HEK293T (cell line): ENCODE measurements around the gene CAPN11.

Source experiments
- CTCF ChIA-PET: fragments of 350-600 bp; formaldehyde crosslinking; extraction: SDS; loops from one replicate; lab custom pipeline; 2021; ENCODE audit warnings: antibody characterized with exemption, inconsistent platforms; lab: Yijun Ruan, JAX
- POLR2A ChIA-PET: fragments of 350-600 bp; formaldehyde crosslinking; extraction: SDS; loops from one replicate; lab custom pipeline; 2020; ENCODE audit warnings: antibody characterized with exemption, inconsistent platforms; lab: Yijun Ruan, JAX
- DNase-seq: peaks from one replicate; pipeline ENCODE4 v3.0.0; 2012; ENCODE audit warnings: mixed read lengths; ENCODE audit errors: extremely low spot score
- ARNT ChIP-seq: fragments of 450-650 bp; IDR thresholded peaks from 2 replicates; pipeline ENCODE4 v1.6.1; 2017; ENCODE audit warnings: mild to moderate bottlenecking
- BHLHE40 ChIP-seq: fragments of 450-650 bp; IDR thresholded peaks from 2 replicates; pipeline ENCODE4 v1.6.1; 2016; ENCODE audit warnings: mild to moderate bottlenecking, moderate library complexity, borderline replicate concordance
- CTBP1 ChIP-seq: fragments of 450-650 bp; IDR thresholded peaks from 2 replicates; pipeline ENCODE4 v1.6.1; 2016; ENCODE audit warnings: borderline replicate concordance
- ELF4 ChIP-seq: fragments of 450-650 bp; IDR thresholded peaks from 2 replicates; pipeline ENCODE4 v1.6.1; 2017; ENCODE audit warnings: antibody characterized with exemption
- FOXA1 ChIP-seq: fragments of 450-650 bp; IDR thresholded peaks from 2 replicates; pipeline ENCODE4 v1.6.1; 2016; ENCODE audit warnings: mild to moderate bottlenecking
- FOXK2 ChIP-seq: fragments of 450-650 bp; IDR thresholded peaks from 2 replicates; pipeline ENCODE4 v1.6.1; 2016; ENCODE audit warnings: mild to moderate bottlenecking
- FOXM1 ChIP-seq: fragments of 450-650 bp; IDR thresholded peaks from 2 replicates; pipeline ENCODE4 v1.6.1; 2017; ENCODE audit warnings: mild to moderate bottlenecking, borderline replicate concordance
- HDGF ChIP-seq: fragments of 450-650 bp; IDR thresholded peaks from 2 replicates; pipeline ENCODE4 v1.6.1; 2017; ENCODE audit warnings: antibody characterized with exemption, borderline replicate concordance
- L3MBTL2 ChIP-seq: fragments of 450-650 bp; conservative IDR thresholded peaks from 2 replicates; pipeline ENCODE4 v1.6.1; 2016; ENCODE audit warnings: mild to moderate bottlenecking
- LEF1 ChIP-seq: fragments of 450-650 bp; IDR thresholded peaks from 2 replicates; pipeline ENCODE4 v1.6.1; 2017; ENCODE audit warnings: mild to moderate bottlenecking, borderline replicate concordance
- NFRKB ChIP-seq: fragments of 450-650 bp; IDR thresholded peaks from 2 replicates; pipeline ENCODE4 v1.6.1; 2016; ENCODE audit warnings: mild to moderate bottlenecking, moderate library complexity
- SP1 ChIP-seq: fragments of 450-650 bp; IDR thresholded peaks from 2 replicates; pipeline ENCODE4 v1.6.1; 2017
- SUZ12 ChIP-seq: fragments of 450-650 bp; IDR thresholded peaks from 2 replicates; pipeline ENCODE4 v1.6.1; 2016; ENCODE audit warnings: mild to moderate bottlenecking
- TARDBP ChIP-seq: fragments of 450-650 bp; IDR thresholded peaks from 2 replicates; pipeline ENCODE4 v1.6.1; 2016
- ZNF384 ChIP-seq: fragments of 450-650 bp; IDR thresholded peaks from 2 replicates; pipeline ENCODE4 v1.6.1; 2016
- TF ChIP-seq, protein P1 (sequence below): fragments of 450-650 bp; IDR thresholded peaks from 2 replicates; pipeline ENCODE4 v1.6.1; 2016

Gene CAPN11

DNA sequence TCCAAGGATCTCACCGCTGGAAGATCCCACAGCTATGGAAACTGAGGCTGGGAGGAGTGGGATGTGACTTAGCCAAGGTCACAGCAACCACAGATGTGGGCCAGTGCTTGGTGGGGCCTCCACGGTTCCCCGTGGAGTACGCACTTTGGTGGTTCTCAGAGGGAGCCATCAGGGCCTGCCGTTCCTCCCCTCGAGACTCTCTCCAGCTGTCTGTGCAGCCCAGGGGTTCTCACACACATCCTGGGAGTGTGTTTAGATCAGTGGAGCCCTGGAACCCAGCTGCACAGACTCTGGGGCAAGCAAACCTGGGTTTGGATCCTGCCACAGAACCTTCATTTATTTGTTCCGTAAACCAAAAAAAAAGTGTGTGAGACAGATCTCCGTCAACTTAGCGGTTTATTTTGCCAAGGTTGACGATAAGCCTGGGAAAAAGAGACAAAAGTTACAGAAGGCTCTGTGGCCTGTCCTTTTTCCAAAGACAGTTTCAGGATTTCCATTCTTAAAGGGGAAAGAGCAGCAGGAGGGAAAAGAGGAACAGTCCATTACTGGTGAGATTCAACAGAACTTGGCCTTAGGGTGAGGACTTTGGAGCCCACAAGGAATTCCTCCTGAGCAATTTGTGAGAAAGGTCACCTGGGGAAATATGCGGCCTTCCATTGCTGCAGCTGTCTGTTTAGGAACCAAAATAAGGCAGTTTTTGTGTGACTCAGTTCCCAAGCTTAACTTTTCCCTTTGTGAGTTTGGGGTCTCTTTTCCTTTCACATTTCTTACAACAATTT, 44.5 kb downstream of the CAPN11 start:
- TF ChIP-seq FOXM1 = no peak
- no peak for TF ChIP-seq BHLHE40
- no peak for TF ChIP-seq ZNF384
- no peak for TF ChIP-seq CTBP1
- no peak for TF ChIP-seq LEF1
- no peak for TF ChIP-seq SP1
- TF ChIP-seq NFRKB = no peak
- no peak for TF ChIP-seq ELF4
- no peak for TF ChIP-seq L3MBTL2
- no peak for TF ChIP-seq FOXA1
- TF ChIP-seq, protein P1, sequence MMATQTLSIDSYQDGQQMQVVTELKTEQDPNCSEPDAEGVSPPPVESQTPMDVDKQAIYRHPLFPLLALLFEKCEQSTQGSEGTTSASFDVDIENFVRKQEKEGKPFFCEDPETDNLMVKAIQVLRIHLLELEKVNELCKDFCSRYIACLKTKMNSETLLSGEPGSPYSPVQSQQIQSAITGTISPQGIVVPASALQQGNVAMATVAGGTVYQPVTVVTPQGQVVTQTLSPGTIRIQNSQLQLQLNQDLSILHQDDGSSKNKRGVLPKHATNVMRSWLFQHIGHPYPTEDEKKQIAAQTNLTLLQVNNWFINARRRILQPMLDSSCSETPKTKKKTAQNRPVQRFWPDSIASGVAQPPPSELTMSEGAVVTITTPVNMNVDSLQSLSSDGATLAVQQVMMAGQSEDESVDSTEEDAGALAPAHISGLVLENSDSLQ = no peak
- TF ChIP-seq TARDBP = no peak
- no peak for TF ChIP-seq HDGF
- no peak for TF ChIP-seq SUZ12
- TF ChIP-seq FOXK2 = no peak
- ChIA-PET CTCF (no interaction called here), POLR2A (interaction anchor here (0.9 kb wide), 1 partner anchor 44 kb away, joined by 3 read pairs; the partner anchor contains the start of gene HSP90AB1)
- DNase-seq = no peak

DNA sequence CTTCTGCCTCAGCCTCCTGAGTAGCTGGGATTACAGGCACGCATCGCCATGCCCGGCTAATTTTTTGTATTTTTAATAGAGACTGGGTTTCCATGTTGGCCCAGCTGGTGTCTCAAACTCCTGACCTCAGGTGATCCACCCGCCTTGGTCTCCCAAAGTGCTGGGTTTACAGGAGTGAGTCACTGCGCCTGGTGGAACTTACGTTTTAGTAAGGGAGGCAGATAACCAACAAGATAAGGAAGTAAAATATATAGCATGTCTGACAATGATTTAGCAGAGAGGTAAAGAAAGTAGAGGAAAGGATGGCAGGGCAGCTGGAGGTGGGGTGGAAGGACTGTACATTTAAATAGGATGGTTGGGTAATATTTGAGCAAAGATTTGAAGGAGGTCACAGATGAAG, 45.3 kb downstream of the CAPN11 start:
- DNase-seq = no peak
- ChIA-PET POLR2A (no interaction called here), CTCF (no interaction called here)
- TF ChIP-seq NFRKB = no peak
- TF ChIP-seq SUZ12 = no peak
- TF ChIP-seq SP1 = no peak
- TF ChIP-seq, protein P1 = no peak
- TF ChIP-seq ARNT = no peak
- TF ChIP-seq BHLHE40 = no peak
- no peak for TF ChIP-seq ELF4
- TF ChIP-seq TARDBP = no peak
- TF ChIP-seq ZNF384 = no peak
- TF ChIP-seq CTBP1 = no peak
- TF ChIP-seq LEF1 = no peak
- TF ChIP-seq L3MBTL2 = no peak
- TF ChIP-seq FOXA1 = no peak
- no peak for TF ChIP-seq HDGF
- no peak for TF ChIP-seq FOXM1
- TF ChIP-seq FOXK2 = no peak

DNA sequence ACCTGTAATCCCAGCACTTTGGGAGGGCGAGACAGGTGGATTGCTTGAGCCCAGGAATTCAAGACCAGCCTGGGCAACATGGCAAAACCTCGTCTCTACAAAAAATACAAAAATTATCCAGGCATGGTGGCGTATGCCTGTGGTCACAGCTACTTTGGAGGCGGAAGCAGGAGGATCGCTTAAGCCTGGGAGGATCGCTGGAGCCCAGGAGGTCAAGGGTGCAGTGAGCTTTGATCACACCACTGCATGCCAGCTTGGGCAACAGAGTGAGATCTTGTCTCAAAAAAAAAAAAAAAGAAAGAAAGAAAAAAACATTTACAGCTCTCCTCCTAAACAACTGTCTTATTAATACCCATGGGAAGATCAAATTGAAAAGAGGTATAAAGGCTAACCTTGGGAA, 49.3 kb downstream of the CAPN11 start:
- DNase-seq = no peak
- ChIA-PET POLR2A (no interaction called here), CTCF (interaction anchor here (0.7 to 0.8 kb wide), 2 partner anchors 45 to 56 kb away, joined by 3 read pairs; no protein-coding TSS in a partner anchor)
- TF ChIP-seq TARDBP (no peak), CTBP1 (no peak), BHLHE40 (no peak), FOXA1 (no peak), ELF4 (no peak), ARNT (no peak)

DNA sequence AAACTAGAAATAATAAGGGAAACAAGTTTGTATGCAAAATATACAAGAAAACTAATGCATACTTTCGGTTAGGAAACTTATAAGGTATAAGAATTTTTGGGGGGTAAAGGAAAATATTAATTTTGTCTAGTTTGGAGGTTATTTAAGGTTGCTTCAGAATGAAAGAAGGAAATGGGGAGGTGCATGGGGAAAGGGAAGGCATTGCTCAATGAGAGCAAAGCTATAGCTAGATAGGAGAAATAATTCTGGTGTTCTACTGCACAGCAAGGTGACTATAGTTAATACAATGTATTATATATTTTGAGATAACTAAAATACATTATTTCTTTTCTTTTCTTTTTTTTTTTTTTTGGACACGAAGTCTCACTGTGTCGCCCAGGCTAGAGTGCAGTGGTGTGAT, 52.7 kb downstream of the CAPN11 start:
- CTCF ChIA-PET = interaction anchor here (1.1 kb wide), 1 partner anchor 23 kb away, joined by 3 read pairs; no protein-coding TSS in a partner anchor
- POLR2A ChIA-PET = no interaction called here
- TF ChIP-seq ZNF384 = no peak
- no peak for TF ChIP-seq SP1
- no peak for TF ChIP-seq SUZ12
- no peak for TF ChIP-seq TARDBP
- TF ChIP-seq, protein P1 = no peak
- no peak for TF ChIP-seq LEF1
- TF ChIP-seq ARNT = no peak
- TF ChIP-seq HDGF = no peak
- no peak for TF ChIP-seq NFRKB
- TF ChIP-seq ELF4 = no peak
- no peak for TF ChIP-seq FOXM1
- TF ChIP-seq L3MBTL2 = no peak
- no peak for TF ChIP-seq CTBP1
- TF ChIP-seq FOXA1 = no peak
- no peak for TF ChIP-seq BHLHE40
- TF ChIP-seq FOXK2 = no peak
- no peak for DNase-seq

DNA sequence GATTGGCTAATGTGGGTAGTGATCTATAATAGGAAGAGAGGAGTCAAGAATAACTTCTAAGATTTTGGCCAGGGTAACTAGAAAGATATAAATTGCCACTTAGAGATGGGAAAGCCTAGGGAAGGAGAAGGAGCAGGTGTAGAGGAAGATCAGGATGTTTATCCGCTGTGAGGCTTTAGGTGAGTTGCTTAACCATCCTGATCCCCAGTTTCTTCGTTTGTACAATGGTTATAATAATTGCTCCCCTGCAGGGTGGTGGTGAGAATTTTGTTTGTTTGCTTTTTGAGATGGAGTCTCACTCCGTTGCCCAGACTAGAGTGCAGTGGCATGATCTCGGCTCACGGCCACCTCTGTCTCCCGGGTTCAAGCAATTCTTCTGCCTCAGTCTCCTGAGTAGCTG, 55.7 kb downstream of the CAPN11 start:
- no peak for TF ChIP-seq ARNT
- TF ChIP-seq FOXK2 = no peak
- no peak for TF ChIP-seq SP1
- TF ChIP-seq ELF4 = no peak
- no peak for TF ChIP-seq ZNF384
- no peak for TF ChIP-seq CTBP1
- TF ChIP-seq BHLHE40 = no peak
- TF ChIP-seq, protein P1 = no peak
- no peak for TF ChIP-seq TARDBP
- no peak for TF ChIP-seq L3MBTL2
- TF ChIP-seq FOXM1 = no peak
- TF ChIP-seq NFRKB = no peak
- no peak for TF ChIP-seq HDGF
- TF ChIP-seq SUZ12 = no peak
- no peak for TF ChIP-seq LEF1
- TF ChIP-seq FOXA1 = no peak
- ChIA-PET POLR2A (interaction anchor here (0.9 to 2.1 kb wide), 2 partner anchors 10 to 33 kb away, joined by 5 to 8 read pairs; partner anchors contain the start of gene HSP90AB1), CTCF (interaction anchor here (0.7 to 1.3 kb wide), 4 partner anchors 9 to 152 kb away, joined by 3 to 4 read pairs (median 4); no protein-coding TSS in a partner anchor)
- no peak for DNase-seq
